Fibroblast of lung (primary cell): ENCODE measurements around the gene STPG2. TPM values are rescaled to one million over a fixed set of nuclear protein-coding genes. Genes with fewer than 3 reads are reported as not detected.

Source experiments
- DNase-seq, 2 donors: peaks; one replicate each; pipeline versions ENCODE4 v3.0.0 to v3.0.0-alpha.2; 2010; ENCODE audit warnings: low read depth in 2 of 2
- H2AFZ ChIP-seq: 2 replicates; pipeline ENCODE4 v1.5.1; 2012; ENCODE audit warnings: low read length, control low read depth, inconsistent platforms
- H3K27ac ChIP-seq: 2 replicates; pipeline ENCODE4 v1.5.1; 2011; ENCODE audit warnings: low read length, control low read depth; ENCODE audit not compliant: insufficient read depth
- H3K27me3 ChIP-seq: 2 replicates; pipeline ENCODE4 v1.5.1; 2011; ENCODE audit warnings: mild to moderate bottlenecking, low read length; ENCODE audit not compliant: control insufficient read depth, insufficient read depth
- H3K36me3 ChIP-seq: 2 replicates; pipeline ENCODE4 v1.5.1; 2011; ENCODE audit warnings: low read length; ENCODE audit not compliant: control insufficient read depth, insufficient read depth
- H3K4me1 ChIP-seq: 2 replicates; pipeline ENCODE4 v1.5.1; 2011; ENCODE audit warnings: low read length; ENCODE audit not compliant: control insufficient read depth, insufficient read depth; ENCODE audit errors: extremely low read depth
- H3K4me2 ChIP-seq: 2 replicates; pipeline ENCODE4 v1.5.1; 2011; ENCODE audit warnings: low read length, control low read depth; ENCODE audit not compliant: insufficient read depth; ENCODE audit errors: extremely low read depth
- H3K4me3 ChIP-seq, 4 experiments: fragments of 200-600 bp in 1 of 4; sonication (generic) in 1 of 4; replicated peaks in 1 of 4; 2 replicates each; pipeline ENCODE4 v1.5.1; 2011 to 2016; ENCODE audit warnings: low read length in 4 of 4, low read depth in 3 of 4, mild to moderate bottlenecking in 3 of 4, control low read depth in 2 of 4, inconsistent platforms in 1 of 4, mixed read lengths in 1 of 4; ENCODE audit not compliant: insufficient read depth in 1 of 4; ENCODE audit errors: control extremely low read depth in 1 of 4
- H3K79me2 ChIP-seq: 2 replicates; pipeline ENCODE4 v1.5.1; 2012; ENCODE audit warnings: mild to moderate bottlenecking, low read length, inconsistent platforms; ENCODE audit not compliant: control insufficient read depth, insufficient read depth
- H3K9ac ChIP-seq: 2 replicates; pipeline ENCODE4 v1.5.1; 2011; ENCODE audit warnings: mild to moderate bottlenecking, low read length, control low read depth; ENCODE audit not compliant: insufficient read depth
- H3K9me3 ChIP-seq: 2 replicates; pipeline ENCODE4 v1.5.1; 2012; ENCODE audit warnings: low read depth, low read length; ENCODE audit not compliant: control insufficient read depth, insufficient read depth
- H4K20me1 ChIP-seq: 2 replicates; pipeline ENCODE4 v1.5.1; 2011; ENCODE audit warnings: low read length; ENCODE audit not compliant: control insufficient read depth, insufficient read depth; ENCODE audit errors: extremely low read depth
- EZH2 ChIP-seq: IDR thresholded peaks from 2 replicates; pipeline ENCODE4 v1.5.1; 2012; ENCODE audit warnings: low read length, control low read depth, mild to moderate bottlenecking; ENCODE audit errors: missing control alignments
- polyA plus RNA-seq, 2 donors: library from polyadenylated mRNA; depleted of rRNA in 1 of 2; stranded (reverse) in 1 of 2; unstranded in 1 of 2; fragments of >200 nt; gene quantifications; 2 replicates each; pipeline ENCODE4 v1.2.1, GENCODE V29; 2011 to 2012; ENCODE audit warnings: missing spikeins in 1 of 2
- total RNA-seq: library from RNA; depleted of rRNA; stranded (reverse); fragments of >200 nt; gene quantifications from 2 replicates; pipeline ENCODE4 v1.2.1, GENCODE V29; 2014
- TF ChIP-seq, protein P1 (sequence below), 2 donors: IDR thresholded peaks in 1 of 2; conservative IDR thresholded peaks in 1 of 2; 1 replicate in 1 of 2; 2 replicates in 1 of 2; pipeline ENCODE4 v1.5.1; 2011 to 2012; ENCODE audit warnings: low read length in 2 of 2, control low read depth in 1 of 2, inconsistent platforms in 1 of 2, low read depth in 1 of 2, mild to moderate bottlenecking in 1 of 2

STPG2 gene
- total and polyA plus RNA-seq, 2 donors (not counting 1 experiment from before 2014, with no cell fraction given), result 0.17 TPM; not detected in 1

GRCh38 chr4:97513917-97514316, 629.4 kb downstream of the STPG2 start:
- no peak overlapping the region for H3K4me2 ChIP-seq
- no peak overlapping the region for H3K9ac ChIP-seq
- H2AFZ ChIP-seq, result no peak overlapping the region
- no peak overlapping the region for H3K4me3 ChIP-seq
- H3K27me3 ChIP-seq, result no peaks in the 10 kb centered on the region
- no peak overlapping the region for H3K27ac ChIP-seq
- no peaks in the 10 kb centered on the region for H3K79me2 ChIP-seq
- H3K36me3 ChIP-seq, result no peaks in the 10 kb centered on the region
- TF ChIP-seq, protein P1, sequence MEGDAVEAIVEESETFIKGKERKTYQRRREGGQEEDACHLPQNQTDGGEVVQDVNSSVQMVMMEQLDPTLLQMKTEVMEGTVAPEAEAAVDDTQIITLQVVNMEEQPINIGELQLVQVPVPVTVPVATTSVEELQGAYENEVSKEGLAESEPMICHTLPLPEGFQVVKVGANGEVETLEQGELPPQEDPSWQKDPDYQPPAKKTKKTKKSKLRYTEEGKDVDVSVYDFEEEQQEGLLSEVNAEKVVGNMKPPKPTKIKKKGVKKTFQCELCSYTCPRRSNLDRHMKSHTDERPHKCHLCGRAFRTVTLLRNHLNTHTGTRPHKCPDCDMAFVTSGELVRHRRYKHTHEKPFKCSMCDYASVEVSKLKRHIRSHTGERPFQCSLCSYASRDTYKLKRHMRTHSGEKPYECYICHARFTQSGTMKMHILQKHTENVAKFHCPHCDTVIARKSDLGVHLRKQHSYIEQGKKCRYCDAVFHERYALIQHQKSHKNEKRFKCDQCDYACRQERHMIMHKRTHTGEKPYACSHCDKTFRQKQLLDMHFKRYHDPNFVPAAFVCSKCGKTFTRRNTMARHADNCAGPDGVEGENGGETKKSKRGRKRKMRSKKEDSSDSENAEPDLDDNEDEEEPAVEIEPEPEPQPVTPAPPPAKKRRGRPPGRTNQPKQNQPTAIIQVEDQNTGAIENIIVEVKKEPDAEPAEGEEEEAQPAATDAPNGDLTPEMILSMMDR (conservative IDR thresholded peaks at IDR 0.05 in 1 of 2, IDR thresholded peaks at IDR 0.05 in 1 of 2; ENCODE audit: low read depth in 1 of 2, low read length in 2 of 2), result no peak
- no peak for TF ChIP-seq EZH2
- H3K9me3 ChIP-seq, result no peaks in the 10 kb centered on the region
- H3K4me1 ChIP-seq, result no peaks in the 10 kb centered on the region
- no peaks in the 10 kb centered on the region for H4K20me1 ChIP-seq
- DNase-seq, result no peak

Other genes starting within 250 kb of the STPG2 start
- 68.6 and 103 TPM in 2 replicates for gene RAP1GDS1, start 117.9 kb upstream of the STPG2 start, total RNA-seq
- 65.0 and 68.3 TPM in 2 replicates for gene RAP1GDS1, start 117.9 kb upstream of the STPG2 start, polyA plus RNA-seq